GM21360 (cell line): ENCODE measurements around the gene PCNX4.
"Not testable (repeated sequence)": the region's sequence is repeated elsewhere in the genome, so short reads cannot be mapped to it uniquely, and the experiment has no call there.

Source experiments
- ATAC-seq: cut with Tn5 transposase; IDR thresholded peaks from one replicate; pipeline ENCODE4 v1.9.1; 2021; ENCODE audit warnings: mild to moderate bottlenecking, moderate library complexity; ENCODE audit not compliant: unreplicated experiment

PCNX4 gene

GRCh38 chr14:60099855-60100254, 8.1 kb downstream of the PCNX4 start:
- not testable (repeated sequence) for ATAC-seq

GRCh38 chr14:60101786-60102185, 10.1 kb downstream of the PCNX4 start:
- ATAC-seq = no peak

- no peak for ATAC-seq
Observed at GRCh38 chr14:60102389-60102788, 10.7 kb downstream of the PCNX4 start.

GRCh38 chr14:60106339-60106738, 14.6 kb downstream of the PCNX4 start:
- no peak for ATAC-seq

GRCh38 chr14:60107477-60107876, 15.8 kb downstream of the PCNX4 start:
- no peak for ATAC-seq

- no peak for ATAC-seq
Observed at GRCh38 chr14:60111732-60112131, 20.0 kb downstream of the PCNX4 start.

- no peak for ATAC-seq
Observed at GRCh38 chr14:60114881-60115280, 23.2 kb downstream of the PCNX4 start.

- ATAC-seq = no peak
Observed at GRCh38 chr14:60116181-60116580, 24.5 kb downstream of the PCNX4 start.

- ATAC-seq = no peak
Observed at GRCh38 chr14:60125918-60126317, 34.2 kb downstream of the PCNX4 start.

- no peak for ATAC-seq
Observed at GRCh38 chr14:60133487-60133886, 41.8 kb downstream of the PCNX4 start.

GRCh38 chr14:60134702-60135101, 43.0 kb downstream of the PCNX4 start:
- no peak for ATAC-seq

- peak; percentile 80 for ATAC-seq
Observed at GRCh38 chr14:60151715-60152114, 60.0 kb downstream of the PCNX4 start.

GRCh38 chr14:60153991-60154390, 62.3 kb downstream of the PCNX4 start:
- no peak for ATAC-seq

GRCh38 chr14:60154671-60155070, 62.9 kb downstream of the PCNX4 start:
- no peak for ATAC-seq

GRCh38 chr14:60160422-60160821, 68.7 kb downstream of the PCNX4 start:
- no peak for ATAC-seq

- ATAC-seq = no peak
Observed at GRCh38 chr14:60161196-60162107, 69.7 kb downstream of the PCNX4 start.

- no peak for ATAC-seq
Observed at GRCh38 chr14:60163693-60164092, 72.0 kb downstream of the PCNX4 start.

GRCh38 chr14:60164404-60164711, 72.6 kb downstream of the PCNX4 start:
- ATAC-seq = peak; percentile 3

GRCh38 chr14:60164712-60165546, 73.2 kb downstream of the PCNX4 start, which contains the start of gene DHRS7:
DHRS7 (minus strand) TSS chr14:60165398; CDS start chr14:60165309, 89 bp downstream.
- peak; percentile 89 for ATAC-seq

GRCh38 chr14:60165547-60165876, 73.8 kb downstream of the PCNX4 start:
- peak; percentile 9 for ATAC-seq

GRCh38 chr14:60166142-60166541, 74.4 kb downstream of the PCNX4 start:
- no peak for ATAC-seq

- ATAC-seq = no peak
Observed at GRCh38 chr14:60169722-60170121, 78.0 kb downstream of the PCNX4 start.
